ENCODE results near the gene PRKCA.

Gene PRKCA

DNA sequence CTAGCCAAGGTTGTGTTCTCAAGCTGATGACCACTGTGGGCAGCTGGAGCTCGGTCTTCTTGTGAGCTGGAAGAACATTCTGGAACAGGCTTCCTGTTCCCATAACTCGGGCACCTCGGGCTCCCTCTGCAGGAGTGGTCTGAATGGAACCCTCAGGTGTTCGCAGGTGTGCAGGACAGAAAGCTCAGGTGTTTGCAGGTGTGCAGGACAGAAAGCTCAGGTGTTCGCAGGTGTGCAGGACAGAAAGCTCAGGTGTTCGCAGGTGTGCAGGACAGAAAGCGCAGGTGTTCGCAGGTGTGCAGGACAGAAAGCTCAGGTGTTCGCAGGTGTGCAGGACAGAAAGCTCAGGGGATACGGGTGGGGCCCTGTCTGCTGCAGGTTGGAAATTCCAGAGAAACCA is 423.5 kb downstream of the PRKCA start:
- DNase-seq: no peak

DNA sequence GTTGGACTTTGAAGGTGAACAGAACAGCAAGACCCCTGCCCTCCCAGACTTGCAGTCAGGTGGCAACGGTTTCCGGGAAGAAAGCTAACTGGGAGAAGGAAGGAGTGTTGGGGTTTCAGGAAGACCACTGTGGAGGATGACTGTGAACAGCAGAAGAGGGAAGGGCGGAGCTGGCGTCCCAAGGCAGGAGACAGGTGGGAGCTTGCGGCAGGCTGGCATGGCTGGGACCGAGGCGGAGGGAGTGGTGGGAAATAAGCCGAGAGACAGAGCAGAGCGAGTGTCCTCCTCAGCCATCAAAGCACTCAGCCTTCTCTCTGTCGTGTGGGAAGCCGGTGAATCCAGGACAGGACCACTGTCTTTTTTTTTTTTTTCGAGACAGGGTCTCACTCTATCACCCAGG is 424.0 kb downstream of the PRKCA start:
- no peak for DNase-seq

DNA sequence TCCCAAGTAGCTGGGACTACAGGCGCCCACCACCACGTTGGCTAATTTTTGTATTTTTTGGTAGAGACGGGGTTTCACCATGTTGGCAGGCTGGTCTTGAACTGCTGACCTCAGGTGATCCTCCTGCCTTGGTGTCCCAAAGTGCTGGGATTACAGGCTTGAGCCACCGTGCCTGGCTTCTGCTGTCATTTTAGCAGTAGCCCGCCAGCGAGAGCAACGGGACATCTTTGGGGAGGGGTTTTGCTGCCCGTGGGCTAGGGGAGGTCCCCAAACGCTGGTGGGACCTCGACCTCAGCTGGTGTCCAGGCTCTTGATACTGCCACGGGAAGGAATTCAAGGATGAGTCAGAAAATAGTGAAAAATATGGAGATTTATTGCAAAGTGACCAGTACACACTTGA is 424.4 kb downstream of the PRKCA start:
- no peak for DNase-seq

DNA sequence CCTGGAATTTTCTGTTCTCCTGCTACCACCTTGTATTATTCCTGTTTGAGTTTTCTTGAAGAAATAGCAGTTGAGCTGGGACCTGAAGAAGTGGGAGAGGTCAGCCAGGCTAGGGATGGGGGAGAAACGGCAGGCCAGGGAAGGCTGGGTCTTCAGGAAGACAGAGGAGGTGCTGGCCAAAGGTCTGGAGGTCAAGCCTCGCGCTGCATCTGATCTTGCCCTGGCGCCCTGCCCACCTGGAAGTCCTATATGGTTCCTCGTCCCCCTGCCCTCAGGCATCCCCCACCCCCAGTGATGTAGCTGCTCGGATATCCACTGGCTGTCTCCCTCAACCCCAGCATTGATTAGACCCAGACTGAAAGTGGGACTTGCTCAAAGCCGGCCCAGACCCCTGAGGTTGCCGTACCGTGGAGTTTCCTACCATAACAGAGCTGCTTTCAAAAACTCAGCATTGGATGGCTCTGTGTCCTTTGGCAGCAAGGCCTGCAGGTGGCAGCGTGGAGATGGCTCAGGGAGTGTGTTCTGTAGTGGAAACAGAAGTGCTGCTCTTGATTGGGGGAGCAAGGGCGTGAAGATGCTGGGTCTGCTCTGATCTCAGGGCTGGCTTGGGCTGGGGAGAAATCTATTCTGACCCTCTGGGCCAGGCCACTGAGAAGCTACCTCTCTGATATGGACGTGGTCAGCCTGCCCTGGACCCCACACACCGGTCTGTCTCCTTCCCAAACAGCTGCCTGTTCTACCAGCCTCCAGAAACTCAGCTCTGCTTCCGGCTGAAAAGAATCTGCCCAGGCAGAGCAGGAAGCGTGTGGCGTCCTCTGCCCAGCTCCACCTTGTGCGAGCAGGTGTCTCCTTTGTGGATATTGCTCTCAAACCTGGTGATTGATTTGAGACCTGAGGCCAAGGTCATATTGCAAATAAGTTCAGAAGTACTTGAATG is 425.5 kb downstream of the PRKCA start:
- DNase-seq: peak; percentile 24

DNA sequence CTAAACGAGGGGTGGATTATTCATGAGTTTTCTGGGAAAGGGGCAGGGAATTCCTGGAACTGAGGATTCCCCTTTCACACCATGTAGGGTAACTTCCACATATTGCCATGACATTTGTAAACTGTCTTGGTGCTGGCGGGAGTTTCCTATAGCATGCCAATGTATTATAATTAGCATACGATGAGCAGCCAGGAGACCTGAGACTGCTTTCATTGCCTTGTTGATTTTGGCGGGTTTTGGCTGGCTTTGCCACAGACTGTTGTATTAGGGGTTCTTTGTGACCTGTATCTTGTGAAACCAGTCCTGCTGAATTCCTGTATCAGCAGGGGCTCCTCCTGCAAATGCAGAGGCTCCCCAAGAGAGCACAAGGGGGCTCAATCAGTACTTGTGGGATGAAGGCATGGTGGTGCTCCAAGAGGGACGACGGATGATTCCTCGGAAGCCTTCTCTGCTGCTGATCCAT is 428.1 kb downstream of the PRKCA start:
- no peak for DNase-seq

DNA sequence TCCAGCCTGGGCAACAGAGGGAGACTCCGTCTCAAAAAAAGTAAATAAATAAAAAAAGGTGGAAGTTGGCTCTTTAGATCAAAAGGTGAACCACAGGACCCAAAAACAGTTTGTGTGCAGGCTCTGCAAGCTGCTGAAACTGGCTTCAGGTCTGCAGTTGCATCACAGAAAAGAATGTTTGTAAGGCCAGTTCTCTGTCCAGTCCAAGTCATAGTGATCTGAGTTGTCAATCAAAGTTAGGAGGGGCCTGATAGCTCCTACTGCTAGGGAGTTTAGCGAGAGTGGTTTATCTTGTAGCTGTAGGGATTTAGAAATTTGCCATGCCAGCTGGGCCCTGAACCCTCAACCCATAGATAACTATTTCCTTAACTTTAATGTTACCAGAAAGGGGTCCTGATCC is 431.3 kb downstream of the PRKCA start:
- DNase-seq: no peak

DNA sequence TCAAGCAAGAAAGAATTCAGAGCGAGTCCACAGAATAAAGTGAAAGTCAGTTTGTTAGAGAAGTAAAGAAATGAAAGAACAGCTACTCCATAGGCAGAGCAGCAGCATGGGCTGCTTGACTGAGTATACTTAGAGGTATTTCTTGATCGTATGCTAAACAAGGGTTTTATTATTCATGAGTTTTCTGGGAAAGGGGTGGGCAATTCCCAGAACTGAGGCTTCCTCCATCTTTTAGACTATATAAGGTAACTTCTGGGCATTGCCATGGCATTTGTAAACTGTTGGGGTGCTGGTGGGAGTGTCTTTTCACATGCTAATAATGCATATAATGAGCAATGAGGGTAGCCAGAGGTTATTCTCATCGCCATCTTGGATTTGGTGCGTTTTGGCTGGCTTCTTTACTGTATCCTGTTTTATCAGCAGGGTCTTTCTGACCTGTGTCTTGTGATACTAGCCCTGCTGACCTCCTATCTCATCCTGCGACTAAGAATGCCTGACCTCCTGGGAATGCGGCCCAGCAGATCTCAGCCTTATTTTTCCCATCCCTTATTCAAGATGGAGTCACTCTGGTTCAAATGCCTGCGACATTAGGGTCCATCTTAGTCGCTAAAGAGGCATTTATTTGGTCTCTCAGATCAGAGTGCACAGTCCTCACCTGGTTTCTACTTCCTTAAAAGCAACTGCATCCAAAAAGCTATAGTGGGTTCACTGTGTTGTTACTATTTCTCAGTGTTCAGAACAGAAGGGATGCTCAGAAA is 432.0 kb downstream of the PRKCA start:
- no peak for DNase-seq

DNA sequence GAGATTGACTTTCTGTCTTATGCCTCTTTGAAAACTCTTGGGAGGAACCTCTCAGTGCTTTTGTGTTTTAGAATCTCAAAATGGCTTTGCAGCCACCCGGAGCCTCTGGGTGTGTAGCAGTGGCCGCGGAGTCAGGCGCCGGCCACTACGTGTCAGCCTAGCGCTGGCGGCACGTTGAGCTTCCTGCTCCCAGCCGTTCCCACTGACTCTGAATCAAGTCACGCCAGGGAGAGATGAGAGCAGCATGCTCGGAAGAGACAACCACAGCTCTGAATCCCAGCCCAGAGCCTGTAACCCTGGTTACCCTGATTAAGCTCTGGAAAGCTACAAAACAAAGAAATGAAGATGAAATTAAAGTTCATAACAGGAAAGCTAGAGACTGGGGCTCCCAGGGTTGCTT is 435.1 kb downstream of the PRKCA start:
- DNase-seq: no peak

DNA sequence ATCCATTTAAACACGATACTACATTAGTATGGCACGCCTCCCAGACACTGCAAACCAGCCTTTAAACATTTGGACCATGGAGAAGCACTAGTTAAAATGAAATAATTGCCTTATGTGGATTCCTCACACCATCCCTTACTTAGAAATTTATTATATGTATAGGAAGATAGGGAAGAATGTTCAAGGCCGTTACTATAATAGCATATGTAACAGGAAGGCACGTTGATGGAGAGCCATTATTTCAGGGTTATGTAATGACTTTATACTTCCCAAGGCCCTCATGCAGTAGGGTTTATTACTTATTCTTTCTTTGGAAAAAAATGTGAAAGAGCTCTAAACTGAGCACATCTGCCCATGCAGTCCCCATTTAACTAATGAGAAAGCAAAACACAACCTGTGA is 435.9 kb downstream of the PRKCA start:
- DNase-seq: no peak

DNA sequence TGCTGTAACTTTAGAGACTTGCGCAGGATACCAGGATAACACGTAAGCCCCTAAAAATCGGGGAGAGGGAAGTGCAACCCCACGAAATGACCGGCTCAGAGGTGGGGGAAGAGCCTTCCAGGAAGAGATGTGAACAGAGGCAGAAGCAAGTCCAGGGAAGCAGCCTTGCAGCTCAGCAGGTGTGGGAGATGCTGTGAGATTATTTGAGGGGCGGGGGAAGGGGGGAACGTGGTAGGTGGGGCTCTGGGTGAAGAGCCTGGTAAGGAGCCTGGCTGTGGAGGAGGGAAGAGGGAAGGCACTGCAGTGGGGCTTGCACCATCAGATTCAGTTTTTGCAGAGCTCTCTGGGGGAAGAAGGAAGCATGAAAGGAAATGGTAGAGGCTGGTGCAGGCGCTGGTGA is 437.1 kb downstream of the PRKCA start:
- DNase-seq: no peak

DNA sequence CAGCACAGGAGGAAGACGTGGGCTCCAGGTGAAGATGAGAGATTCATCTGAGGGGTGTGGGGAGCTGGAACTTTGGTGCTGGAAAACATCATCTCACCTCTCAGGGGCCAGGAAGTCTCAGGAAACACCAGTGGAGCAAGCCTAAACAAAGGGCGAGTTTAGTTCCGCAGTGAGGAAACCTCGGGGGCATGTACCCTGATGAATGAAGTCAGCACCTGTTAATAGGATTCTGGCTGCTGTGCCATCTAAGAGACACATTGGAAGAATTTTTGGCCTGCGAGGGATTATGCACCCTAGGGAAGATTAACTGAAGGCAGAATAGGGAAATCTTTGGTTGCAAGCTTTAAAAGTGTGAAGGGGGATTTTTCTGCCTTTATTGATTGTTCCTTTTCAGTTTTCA is 437.8 kb downstream of the PRKCA start:
- DNase-seq: no peak

DNA sequence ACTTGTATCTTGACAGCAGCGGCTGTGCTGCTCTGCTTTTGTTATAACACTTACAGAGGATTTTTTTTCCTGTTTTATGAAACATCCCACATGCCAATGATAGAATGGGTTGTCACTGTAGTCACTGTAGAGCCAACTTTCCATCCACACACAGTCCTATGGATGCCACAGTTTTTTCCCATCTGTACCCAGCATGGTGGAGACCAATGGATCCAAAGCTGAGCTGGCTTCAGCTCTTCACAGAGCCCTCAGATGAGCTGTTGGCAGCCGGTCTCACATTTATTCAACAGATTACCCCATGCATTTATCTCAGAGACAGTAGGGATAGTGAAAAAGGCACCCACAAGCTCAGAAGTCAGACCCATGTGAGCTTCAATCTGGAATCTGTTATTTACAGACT is 441.1 kb downstream of the PRKCA start:
- no peak for DNase-seq

DNA sequence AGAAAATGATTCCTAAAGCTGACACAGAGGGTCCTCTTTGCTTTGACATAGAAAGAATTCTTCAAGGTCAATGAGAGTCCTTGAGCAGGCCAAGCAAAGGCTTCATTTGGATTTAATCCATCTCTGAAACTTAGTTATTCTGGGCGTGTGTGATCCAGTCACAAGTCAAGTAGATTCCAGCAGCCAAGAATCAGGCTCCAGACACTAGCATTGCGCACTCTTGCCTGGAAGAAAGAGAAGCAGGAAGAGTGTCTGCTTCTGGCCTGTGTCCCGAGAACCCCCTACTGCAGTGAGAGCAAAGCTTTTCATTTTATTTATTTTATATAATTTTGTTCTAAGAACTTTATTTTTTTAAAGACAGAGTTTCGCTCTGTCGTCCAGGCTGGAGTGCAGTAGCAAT is 444.3 kb downstream of the PRKCA start:
- DNase-seq: no peak

DNA sequence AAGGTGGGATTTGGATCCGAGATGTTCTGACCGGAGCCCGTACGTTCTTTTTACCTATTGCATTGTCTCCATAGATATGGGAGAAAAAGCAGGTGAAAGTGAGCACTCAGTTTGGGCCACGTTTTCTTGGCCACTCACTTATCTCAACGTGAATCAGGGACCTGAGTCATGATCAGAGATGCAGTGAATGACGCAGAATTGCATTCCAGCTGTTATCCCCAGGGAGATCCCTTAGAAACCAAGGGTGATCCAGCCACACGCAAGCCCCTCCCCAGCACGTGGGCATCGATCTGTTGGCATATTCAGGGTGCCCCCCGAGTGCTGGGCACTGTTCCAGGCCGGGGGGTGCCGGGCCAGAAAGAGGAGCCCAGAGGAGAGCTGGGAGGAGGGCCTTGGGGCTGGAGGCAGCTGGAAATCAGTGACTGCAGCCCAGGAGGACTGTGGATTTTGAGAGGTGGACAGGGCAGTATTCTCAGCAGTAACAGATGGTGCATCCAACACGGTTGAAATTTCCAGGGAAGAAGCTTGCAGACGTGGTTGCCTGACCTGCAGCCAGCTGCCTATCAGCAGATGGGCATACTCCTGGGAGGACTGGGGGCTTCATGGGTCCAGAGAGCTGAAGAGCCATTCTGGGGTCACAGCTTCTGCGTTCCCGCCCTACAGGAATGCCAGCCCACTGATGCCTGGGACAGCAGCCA is 445.3 kb downstream of the PRKCA start:
- DNase-seq: no peak

DNA sequence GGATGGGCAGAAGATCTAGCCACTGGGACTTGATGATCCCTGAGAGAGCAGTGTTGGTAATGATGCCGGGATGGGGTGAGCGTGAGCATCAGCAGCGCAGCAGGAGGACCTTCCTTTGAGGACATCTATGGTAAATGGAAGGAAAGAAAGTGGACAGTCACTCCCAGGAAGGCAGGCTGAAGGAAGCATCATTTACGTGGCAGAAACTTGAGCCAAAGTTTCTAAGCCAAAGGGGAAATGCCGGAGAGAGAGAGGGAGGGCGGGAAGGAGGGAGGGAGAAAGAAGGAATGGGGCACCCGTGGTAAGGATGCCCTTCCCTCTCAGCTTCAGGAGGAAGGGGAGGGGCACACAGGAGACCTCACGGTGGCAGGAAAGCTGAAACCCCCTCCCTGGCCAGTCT is 446.2 kb downstream of the PRKCA start:
- DNase-seq: no peak

DNA sequence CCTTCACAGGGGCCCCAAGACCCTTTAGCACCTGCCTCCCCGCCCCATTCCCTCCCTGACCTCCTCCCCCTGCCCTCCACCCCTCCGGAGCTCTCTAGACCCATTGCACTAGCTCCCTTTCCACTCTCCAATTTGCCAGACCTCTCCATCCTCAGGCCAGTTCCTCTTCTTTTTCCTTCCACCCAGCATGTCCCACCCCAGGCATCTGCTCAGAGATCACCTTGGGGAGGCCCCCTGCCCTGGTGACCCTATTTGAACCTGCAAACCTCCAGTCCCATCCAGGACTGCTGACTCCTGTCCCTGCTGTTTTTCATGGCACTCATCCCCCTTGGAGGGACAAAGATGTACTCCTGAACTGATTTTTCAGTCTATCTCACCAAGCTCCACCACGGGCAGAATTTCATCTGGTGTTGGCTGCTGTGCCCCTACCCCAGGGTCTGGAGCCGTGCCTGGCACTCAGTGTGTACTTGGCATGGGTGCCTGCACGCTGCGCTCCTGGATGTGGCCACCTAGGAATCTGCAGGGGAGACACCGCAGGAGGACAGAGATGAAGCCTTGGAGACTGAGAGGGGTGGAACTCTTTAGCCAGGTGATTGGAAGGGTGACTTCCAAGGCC is 446.9 kb downstream of the PRKCA start:
- DNase-seq: no peak

DNA sequence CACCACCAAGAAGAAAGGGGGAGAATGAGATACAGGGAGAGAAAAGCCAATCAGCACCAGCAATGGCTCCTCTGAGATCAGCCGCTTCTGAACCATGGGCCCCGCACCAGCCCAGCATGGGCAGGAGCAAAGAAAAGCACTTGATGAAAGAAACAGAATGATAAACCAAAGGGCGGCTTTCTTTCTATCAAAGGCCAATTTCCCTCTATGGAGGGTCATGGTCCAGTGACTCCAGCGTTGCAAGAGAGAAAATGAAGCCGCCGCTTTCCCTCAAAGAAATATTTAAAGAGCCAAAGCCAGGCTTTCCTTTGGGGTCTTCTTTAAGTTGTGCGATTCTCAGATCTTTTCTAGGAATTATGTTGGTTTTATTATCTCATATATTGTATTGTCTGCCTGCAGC is 447.7 kb downstream of the PRKCA start:
- DNase-seq: no peak

DNA sequence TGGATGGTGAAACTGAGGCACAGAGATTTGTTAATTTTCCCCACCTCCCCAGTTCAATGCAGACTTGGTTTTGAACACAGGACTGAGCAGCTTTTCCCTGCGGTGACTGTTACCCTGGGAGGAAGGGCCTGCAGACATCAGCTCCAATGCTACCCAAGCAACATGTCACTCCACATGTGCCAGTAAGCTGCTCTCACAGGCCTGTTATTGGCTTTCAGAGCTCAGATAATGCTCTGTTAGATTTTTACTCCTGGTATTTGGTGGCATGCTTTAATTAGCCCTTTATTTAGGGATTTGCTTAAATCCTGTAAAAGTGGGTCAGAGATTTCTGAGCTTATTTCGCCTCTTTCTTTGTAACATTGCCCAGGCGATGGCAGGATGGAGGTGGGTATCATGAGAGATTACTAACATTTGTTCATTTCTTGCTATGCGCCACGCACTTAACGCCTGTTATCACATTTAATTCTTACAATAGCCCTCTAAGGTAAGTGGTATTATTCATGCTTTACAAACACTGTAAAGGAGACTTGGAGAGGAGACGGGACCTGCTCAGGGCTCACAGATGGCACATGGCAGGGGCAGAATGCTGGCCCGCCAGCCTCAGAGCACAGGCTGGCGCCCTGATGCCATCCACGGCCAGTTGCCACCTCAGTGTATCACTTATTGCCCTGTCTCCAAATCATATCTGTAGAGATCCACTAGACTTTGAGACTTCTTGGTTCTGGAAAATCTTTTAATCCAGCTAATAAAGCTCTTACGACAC is 448.5 kb downstream of the PRKCA start:
- no peak for DNase-seq

DNA sequence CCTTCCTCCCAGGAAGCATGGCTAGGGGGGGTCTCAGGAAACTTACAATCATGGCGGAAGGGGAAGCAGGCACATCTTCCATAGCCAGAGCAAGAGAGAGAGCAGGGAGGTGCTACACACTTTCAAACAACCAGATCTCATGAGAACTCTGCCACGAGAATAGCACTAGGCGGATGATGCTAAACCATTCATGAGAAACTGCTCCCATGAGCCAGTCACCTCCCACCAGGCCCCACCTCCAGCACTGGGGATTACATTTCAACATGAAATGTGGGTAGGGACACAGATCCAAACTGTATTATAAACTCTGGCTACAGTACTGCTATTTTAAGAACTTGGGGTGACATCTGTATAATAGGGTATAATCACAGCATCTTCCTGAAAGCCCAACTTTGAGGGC is 449.4 kb downstream of the PRKCA start:
- no peak for DNase-seq

DNA sequence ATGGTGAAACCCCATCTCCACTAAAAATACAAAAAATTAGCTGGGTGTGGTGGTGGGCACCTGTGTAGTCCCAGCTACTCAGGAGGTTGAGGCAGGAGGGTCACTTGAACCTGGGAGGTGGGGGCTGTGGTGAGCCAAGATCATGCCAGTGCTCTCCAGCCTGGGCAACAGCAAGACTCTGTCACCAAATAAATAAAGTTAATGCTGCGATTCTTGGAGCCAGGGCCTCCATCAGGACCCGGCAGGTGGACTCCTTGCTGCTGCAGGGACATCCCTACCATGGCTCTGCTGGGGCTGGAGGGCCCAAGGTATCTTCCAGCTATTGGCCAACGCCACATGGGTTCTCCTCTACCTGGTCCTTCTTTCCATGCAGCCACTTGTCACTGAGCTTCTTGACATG is 450.0 kb downstream of the PRKCA start:
- DNase-seq: no peak

DNA sequence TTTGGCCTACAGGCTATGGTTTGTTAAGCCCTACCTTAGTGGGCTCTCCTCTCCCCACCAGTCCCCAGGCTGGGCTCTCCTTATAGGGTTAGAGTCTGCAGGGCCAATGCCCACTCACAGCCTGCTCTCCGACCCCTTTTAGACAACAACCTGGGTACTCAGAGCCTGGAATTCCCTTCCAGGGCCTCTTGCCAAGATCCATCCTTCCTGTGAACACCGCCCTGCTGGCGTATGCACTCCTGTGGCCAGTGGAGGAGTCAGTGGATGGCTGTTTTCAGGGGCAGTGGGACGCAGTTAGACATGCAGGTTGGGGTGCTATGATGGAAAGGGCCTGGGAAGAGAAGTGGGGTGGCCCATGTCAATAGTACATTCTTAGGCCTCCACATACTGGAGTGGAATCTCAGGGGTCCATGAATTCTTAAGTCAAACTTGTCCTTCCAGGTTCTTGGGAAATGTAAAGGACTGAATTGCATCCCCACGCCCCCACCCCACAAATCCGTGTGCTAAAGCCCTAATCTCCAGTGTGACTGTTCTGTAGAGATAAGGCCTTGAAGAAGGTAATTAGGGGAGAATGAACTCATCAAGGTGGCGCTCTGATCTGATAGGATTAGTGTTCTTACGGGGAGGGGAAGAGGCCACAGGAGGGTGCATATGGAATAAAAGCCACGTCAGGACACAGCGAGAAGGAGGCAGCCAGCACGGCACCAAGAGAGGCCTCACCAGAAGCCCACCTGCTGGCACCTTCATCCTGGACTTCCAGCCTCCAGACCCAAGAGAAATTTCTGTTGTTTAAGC is 450.9 kb downstream of the PRKCA start:
- DNase-seq: no peak

Measured in GDM1 (cell line).